Glutamatergic neuron (in vitro differentiated cells): ENCODE measurements around the gene C10orf67. TPM values are rescaled to one million over a fixed set of nuclear protein-coding genes. Genes with fewer than 3 reads are reported as not detected.
"Not testable (repeated sequence)": the region's sequence is repeated elsewhere in the genome, so short reads cannot be mapped to it uniquely, and the experiment has no call there.

Experiments
- DNase-seq: peaks from one replicate; pipeline ENCODE4 v3.0.0; 2022
- H3K27ac Mint-ChIP-seq: one replicate; pipeline ENCODE4 v1.8.0; 2020; ENCODE audit warnings: mild to moderate bottlenecking, mixed read lengths, inconsistent platforms; ENCODE audit not compliant: unreplicated experiment
- H3K27me3 Mint-ChIP-seq: one replicate; pipeline ENCODE4 v1.8.0; 2020; ENCODE audit warnings: mild to moderate bottlenecking, moderate library complexity, mixed read lengths, inconsistent platforms; ENCODE audit not compliant: unreplicated experiment
- H3K36me3 Mint-ChIP-seq: one replicate; pipeline ENCODE4 v1.8.0; 2020; ENCODE audit warnings: mild to moderate bottlenecking, mixed read lengths, inconsistent platforms; ENCODE audit not compliant: unreplicated experiment
- H3K4me1 Mint-ChIP-seq: one replicate; pipeline ENCODE4 v1.8.0; 2020; ENCODE audit warnings: mild to moderate bottlenecking, low read depth, mixed read lengths, inconsistent platforms; ENCODE audit not compliant: unreplicated experiment
- H3K4me3 Mint-ChIP-seq: one replicate; pipeline ENCODE4 v1.8.0; 2020; ENCODE audit warnings: mild to moderate bottlenecking, mixed read lengths, inconsistent platforms; ENCODE audit not compliant: unreplicated experiment
- H3K9me3 Mint-ChIP-seq: one replicate; pipeline ENCODE4 v1.8.0; 2020; ENCODE audit warnings: mild to moderate bottlenecking, moderate library complexity, mixed read lengths, inconsistent platforms; ENCODE audit not compliant: unreplicated experiment
- total RNA-seq: library from RNA; stranded (reverse); fragmentation: NEBNext Ultra II Directional; extraction: Animal tissue kit (Norgen Biotek cat#: 25700); gene quantifications from one replicate; pipeline ENCODE4 v1.2.1, GENCODE V29; 2021; ENCODE audit not compliant: unreplicated experiment
- TF ChIP-seq, protein P1 (sequence below): fragments of 200-600 bp; sonication (generic); IDR thresholded peaks from one replicate; pipeline ENCODE4 v1.5.0; 2021; ENCODE audit not compliant: partially characterized antibody, unreplicated experiment

The C10orf67 gene
- total RNA-seq, 1 donor from 2014 or later: not detected

DNA sequence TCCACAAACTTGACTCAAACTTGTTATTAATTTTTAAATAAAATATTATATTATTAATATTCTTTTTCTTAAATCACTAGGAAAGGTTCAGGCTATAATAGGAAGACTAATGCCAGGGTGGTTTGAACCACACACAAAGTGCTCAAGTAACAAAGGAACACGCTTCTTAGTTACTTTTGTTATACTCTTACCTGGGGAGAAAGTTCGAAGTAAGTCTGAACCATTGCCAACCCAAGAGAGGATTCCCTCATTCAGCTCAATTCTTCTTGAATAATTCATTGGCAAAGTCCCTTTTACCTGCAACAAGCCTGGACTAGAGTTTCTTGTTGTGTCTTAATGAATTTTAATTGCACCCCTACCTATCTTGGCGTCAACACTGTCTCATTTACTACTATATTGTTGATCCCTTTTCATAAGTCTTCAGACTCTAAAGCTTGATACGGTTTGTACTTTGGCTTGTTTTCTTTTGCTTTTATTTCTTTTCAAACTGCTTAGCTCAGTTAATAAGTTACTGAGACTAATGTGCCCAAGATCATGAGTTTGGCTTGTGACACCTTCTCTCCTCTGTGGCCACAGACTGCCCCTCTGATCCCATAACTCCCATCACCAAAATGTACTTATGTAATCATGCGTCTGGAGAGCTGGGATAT lies 10.2 kb upstream of the C10orf67 start:
- no peak overlapping the region for H3K27ac Mint-ChIP-seq
- TF ChIP-seq, protein P1, sequence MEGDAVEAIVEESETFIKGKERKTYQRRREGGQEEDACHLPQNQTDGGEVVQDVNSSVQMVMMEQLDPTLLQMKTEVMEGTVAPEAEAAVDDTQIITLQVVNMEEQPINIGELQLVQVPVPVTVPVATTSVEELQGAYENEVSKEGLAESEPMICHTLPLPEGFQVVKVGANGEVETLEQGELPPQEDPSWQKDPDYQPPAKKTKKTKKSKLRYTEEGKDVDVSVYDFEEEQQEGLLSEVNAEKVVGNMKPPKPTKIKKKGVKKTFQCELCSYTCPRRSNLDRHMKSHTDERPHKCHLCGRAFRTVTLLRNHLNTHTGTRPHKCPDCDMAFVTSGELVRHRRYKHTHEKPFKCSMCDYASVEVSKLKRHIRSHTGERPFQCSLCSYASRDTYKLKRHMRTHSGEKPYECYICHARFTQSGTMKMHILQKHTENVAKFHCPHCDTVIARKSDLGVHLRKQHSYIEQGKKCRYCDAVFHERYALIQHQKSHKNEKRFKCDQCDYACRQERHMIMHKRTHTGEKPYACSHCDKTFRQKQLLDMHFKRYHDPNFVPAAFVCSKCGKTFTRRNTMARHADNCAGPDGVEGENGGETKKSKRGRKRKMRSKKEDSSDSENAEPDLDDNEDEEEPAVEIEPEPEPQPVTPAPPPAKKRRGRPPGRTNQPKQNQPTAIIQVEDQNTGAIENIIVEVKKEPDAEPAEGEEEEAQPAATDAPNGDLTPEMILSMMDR: no peak
- no peak overlapping the region for H3K4me3 Mint-ChIP-seq
- H3K9me3 Mint-ChIP-seq: no peaks in the 10 kb centered on the region
- no peaks in the 10 kb centered on the region for H3K4me1 Mint-ChIP-seq
- DNase-seq: no peak
- H3K27me3 Mint-ChIP-seq: no peaks in the 10 kb centered on the region
- H3K36me3 Mint-ChIP-seq: no peaks in the 10 kb centered on the region

DNA sequence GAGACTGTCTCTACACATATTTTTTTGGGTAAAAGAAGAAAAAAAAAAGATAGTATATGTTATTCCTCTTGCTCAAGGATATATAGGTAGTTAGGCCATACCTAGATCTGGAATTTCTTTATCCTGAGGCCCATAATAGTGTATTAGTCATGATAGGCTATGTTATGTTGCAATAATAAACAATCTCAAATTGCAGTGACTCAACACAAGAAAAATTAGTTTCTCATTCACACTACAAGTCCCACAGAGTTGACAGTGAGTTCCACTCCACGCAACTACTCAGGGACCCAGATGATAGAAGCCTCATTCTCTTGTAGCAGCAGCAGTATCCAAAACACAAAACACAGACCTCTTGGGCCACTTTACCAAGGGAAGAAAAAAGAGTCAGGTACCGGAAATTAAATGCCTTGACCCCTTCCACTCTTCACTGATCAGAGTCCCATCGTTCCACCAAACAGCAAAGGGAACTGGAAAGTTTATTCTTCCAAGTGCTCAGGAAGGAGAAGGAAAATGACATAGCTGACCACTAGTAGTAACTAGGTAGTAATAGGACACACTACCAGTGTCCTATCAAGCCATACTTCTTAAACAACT lies 7.4 kb upstream of the C10orf67 start:
- Mint-ChIP-seq H3K4me1 (no peaks in the 10 kb centered on the region), H3K9me3 (no peaks in the 10 kb centered on the region), H3K36me3 (no peaks in the 10 kb centered on the region), H3K27me3 (no peaks in the 10 kb centered on the region), H3K27ac (no peak overlapping the region), H3K4me3 (no peak overlapping the region)
- TF ChIP-seq, protein P1: no peak
- no peak for DNase-seq

DNA sequence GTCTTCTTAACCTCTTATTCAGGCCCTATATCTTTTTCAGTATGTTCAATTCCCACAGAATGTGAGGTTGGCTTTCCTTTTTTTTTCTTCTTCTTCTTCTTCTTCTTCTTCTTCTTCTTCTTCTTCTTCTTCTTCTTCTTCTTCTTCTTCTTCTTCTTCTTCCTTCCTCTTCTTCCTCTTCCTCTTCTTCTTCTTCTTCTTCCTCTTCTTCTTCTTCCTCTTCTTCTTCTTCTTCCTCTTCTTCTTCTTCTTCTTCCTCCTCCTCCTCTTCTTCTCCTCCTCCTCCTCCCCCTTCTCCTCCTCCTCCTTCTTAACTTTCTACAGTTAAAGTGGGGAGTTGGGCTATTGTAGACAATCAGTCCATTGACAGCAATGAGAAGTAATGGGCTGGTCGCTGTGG lies 6.1 kb upstream of the C10orf67 start:
- H3K27ac Mint-ChIP-seq, H3K4me1 Mint-ChIP-seq, DNase-seq, H3K4me3 Mint-ChIP-seq, H3K9me3 Mint-ChIP-seq, H3K36me3 Mint-ChIP-seq, H3K27me3 Mint-ChIP-seq: not testable (repeated sequence)

DNA sequence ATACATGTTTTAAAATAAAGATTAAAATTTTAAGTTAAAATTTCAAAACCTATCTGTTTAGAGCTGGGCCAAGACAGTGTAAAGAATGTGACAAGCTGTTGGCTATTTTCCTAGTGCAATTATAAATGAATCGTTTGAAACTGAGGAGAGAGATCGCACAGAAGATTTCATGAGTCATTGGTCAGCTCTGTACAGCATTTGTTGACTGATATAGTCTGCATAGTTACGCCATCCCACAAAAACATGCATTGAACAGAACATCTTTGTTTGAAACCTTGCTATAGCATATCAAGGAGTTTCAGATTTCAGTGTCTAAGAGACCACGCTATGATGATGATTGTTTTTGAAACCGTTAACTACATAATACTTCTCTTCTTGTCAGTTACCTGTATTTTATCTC lies 1.3 kb upstream of the C10orf67 start:
- no peaks in the 10 kb centered on the region for H3K36me3 Mint-ChIP-seq
- H3K27me3 Mint-ChIP-seq: peaks cover 9% of the 10 kb centered on the region

DNA sequence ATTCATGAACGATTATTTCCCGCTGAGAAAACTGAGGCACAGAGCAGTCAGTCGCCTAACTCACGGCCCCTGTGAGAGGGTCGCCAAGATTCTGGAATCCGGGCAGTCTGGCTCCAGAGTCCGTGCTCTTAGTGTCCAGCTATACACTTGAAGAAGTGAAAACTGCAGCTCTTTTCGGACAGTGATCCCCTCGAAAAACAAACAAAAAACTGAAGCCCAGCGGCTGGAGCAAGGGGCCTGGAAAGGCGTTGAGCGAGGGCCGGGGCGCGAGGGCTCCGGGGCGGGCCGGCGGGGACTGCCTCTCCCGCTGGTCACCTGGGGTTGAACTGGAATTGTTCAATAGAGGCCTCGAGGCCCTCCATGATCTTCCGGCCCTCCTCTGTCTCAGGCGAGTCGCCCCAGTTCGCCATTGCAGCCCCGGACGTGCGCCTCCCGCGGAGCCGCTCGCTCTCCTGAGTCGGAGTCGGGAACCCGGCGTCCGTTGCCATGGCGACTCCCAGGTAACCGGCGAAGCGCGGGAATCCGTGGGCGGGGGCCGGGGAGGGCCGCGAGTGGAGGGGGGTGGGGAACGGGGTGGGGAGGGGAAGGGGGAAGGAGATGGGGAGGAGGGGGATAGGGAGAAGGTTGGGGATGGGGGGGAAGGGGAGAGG lies 881 bp downstream of the C10orf67 start:
- peak; percentile 56 for DNase-seq
- H3K36me3 Mint-ChIP-seq: no peaks in the 10 kb centered on the region
- peak overlapping the region; percentile 67 for H3K4me3 Mint-ChIP-seq
- no peaks in the 10 kb centered on the region for H3K4me1 Mint-ChIP-seq
- H3K9me3 Mint-ChIP-seq: peaks cover 2% of the 10 kb centered on the region
- peaks cover 9% of the 10 kb centered on the region for H3K27me3 Mint-ChIP-seq
- no peak overlapping the region for H3K27ac Mint-ChIP-seq
- TF ChIP-seq, protein P1: no peak

More for the DNA sequence above, 1.3 kb upstream of the C10orf67 start:
- H3K4me3 Mint-ChIP-seq: no peak overlapping the region
- DNase-seq: no peak
- TF ChIP-seq, protein P1: no peak
- H3K4me1 Mint-ChIP-seq: no peaks in the 10 kb centered on the region
- H3K27ac Mint-ChIP-seq: no peak overlapping the region
- peaks cover 2% of the 10 kb centered on the region for H3K9me3 Mint-ChIP-seq
